Measurements from ENCODE around the gene MYO9A. TPM values are rescaled to one million over a fixed set of nuclear protein-coding genes. Genes with fewer than 3 reads are reported as not detected.

The MYO9A gene
- total RNA-seq, 1 experiment from 2014 or later: 41.6 TPM

DNA sequence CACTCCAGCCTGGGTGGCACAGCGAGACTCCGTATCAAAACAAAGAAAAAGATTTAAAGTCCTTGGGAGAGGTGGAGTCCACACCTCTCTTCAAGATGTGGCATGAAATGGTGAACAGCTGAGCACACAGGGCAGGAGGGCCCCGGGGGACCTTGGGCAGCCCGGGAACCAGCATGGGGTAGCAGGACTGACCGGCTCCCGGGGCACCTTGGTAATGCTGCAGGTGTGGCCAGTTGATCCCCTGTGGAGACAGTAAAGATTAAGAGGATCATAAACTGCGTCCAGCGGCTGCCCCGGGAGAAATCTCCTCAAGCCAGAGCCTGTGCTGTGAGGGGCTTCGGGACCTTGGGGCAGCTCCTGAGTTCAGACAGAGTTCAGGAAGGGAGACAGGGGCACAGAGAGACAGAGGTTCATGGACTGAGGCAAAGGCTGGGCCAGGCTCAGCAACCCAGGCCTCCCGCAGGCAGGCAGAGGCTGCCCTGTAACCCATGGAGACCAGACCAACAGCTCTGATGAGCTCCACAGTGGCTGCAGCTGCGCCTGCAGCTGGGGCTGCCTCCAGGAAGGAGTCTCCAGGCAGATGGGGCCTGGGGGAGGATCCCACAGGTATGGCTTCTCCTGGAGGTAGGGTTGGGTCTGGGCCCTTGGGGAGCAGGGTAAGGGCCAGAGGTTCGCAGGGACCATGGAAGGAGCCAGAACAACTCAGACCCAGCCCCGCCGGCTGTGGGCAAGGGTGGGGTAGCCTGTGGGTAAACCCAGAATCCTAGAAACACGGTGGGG, 307.5 kb downstream of the MYO9A start, which contains the start of gene NR2E3:
Gene NR2E3, plus strand, starts transcription at position 299 of the 780 bp plus-strand sequence. Its CDS starts 190 bp downstream, at position 489.
- H3K4me3 ChIP-seq (ENCODE audit: low read depth in 2 of 2, low read length in 2 of 2): no peak within 1 kb of the TSS
- in situ Hi-C loops (cut with HindIII; ENCODE audit: low pct_unique_long_range_greater_than_20kb, low sequenced_read_pairs): no loop called here
- TF ChIP-seq, protein P1, sequence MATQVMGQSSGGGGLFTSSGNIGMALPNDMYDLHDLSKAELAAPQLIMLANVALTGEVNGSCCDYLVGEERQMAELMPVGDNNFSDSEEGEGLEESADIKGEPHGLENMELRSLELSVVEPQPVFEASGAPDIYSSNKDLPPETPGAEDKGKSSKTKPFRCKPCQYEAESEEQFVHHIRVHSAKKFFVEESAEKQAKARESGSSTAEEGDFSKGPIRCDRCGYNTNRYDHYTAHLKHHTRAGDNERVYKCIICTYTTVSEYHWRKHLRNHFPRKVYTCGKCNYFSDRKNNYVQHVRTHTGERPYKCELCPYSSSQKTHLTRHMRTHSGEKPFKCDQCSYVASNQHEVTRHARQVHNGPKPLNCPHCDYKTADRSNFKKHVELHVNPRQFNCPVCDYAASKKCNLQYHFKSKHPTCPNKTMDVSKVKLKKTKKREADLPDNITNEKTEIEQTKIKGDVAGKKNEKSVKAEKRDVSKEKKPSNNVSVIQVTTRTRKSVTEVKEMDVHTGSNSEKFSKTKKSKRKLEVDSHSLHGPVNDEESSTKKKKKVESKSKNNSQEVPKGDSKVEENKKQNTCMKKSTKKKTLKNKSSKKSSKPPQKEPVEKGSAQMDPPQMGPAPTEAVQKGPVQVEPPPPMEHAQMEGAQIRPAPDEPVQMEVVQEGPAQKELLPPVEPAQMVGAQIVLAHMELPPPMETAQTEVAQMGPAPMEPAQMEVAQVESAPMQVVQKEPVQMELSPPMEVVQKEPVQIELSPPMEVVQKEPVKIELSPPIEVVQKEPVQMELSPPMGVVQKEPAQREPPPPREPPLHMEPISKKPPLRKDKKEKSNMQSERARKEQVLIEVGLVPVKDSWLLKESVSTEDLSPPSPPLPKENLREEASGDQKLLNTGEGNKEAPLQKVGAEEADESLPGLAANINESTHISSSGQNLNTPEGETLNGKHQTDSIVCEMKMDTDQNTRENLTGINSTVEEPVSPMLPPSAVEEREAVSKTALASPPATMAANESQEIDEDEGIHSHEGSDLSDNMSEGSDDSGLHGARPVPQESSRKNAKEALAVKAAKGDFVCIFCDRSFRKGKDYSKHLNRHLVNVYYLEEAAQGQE (IDR thresholded peaks at IDR 0.05; ENCODE audit: insufficient read depth in 1 of 2, low read depth in 2 of 2, low read length in 1 of 2): no peak
- no peak for TF ChIP-seq TCF7L2 (IDR thresholded peaks at IDR 0.05; ENCODE audit: low read depth, low read length)
- no peak for TF ChIP-seq POLR2AphosphoS5 (IDR thresholded peaks at IDR 0.05; ENCODE audit: low read depth, low read length)
- TF ChIP-seq, protein P2, sequence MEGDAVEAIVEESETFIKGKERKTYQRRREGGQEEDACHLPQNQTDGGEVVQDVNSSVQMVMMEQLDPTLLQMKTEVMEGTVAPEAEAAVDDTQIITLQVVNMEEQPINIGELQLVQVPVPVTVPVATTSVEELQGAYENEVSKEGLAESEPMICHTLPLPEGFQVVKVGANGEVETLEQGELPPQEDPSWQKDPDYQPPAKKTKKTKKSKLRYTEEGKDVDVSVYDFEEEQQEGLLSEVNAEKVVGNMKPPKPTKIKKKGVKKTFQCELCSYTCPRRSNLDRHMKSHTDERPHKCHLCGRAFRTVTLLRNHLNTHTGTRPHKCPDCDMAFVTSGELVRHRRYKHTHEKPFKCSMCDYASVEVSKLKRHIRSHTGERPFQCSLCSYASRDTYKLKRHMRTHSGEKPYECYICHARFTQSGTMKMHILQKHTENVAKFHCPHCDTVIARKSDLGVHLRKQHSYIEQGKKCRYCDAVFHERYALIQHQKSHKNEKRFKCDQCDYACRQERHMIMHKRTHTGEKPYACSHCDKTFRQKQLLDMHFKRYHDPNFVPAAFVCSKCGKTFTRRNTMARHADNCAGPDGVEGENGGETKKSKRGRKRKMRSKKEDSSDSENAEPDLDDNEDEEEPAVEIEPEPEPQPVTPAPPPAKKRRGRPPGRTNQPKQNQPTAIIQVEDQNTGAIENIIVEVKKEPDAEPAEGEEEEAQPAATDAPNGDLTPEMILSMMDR (IDR thresholded peaks at IDR 0.05): no peak
- TF ChIP-seq SIN3A (IDR thresholded peaks at IDR 0.05; ENCODE audit: borderline replicate concordance, insufficient read depth, low read depth, low read length): no peak
- H3K27ac ChIP-seq (ENCODE audit: low read length): no peak within 1 kb of the TSS
- DNase-seq (ENCODE audit: low read depth, low spot score) (no peak), ATAC-seq (peak; percentile 47)
- POLR2A ChIA-PET: interaction anchor here (0.6 kb wide), 1 partner anchor 47 kb away, joined by 3 read pairs; no protein-coding TSS in a partner anchor
- intact Hi-C loops (cut with micrococcal nuclease; ENCODE audit: unreplicated experiment): no loop called here
- H3K4me1 ChIP-seq (ENCODE audit: control insufficient read depth, insufficient read depth, low read length): peaks cover 9% of the 10 kb centered on the region
- no peaks in the 10 kb centered on the region for H3K27me3 ChIP-seq (ENCODE audit: control insufficient read depth, insufficient read depth, low read length)
- CTCF ChIA-PET: no interaction called here
- H3K36me3 ChIP-seq (ENCODE audit: control insufficient read depth, insufficient read depth, low read length): no peaks in the 10 kb centered on the region
- BruUV-seq (replicated peaks): no TSS peak
- H3K9me3 ChIP-seq (ENCODE audit: control insufficient read depth, insufficient read depth, low read depth, low read length): no peaks in the 10 kb centered on the region

DNA sequence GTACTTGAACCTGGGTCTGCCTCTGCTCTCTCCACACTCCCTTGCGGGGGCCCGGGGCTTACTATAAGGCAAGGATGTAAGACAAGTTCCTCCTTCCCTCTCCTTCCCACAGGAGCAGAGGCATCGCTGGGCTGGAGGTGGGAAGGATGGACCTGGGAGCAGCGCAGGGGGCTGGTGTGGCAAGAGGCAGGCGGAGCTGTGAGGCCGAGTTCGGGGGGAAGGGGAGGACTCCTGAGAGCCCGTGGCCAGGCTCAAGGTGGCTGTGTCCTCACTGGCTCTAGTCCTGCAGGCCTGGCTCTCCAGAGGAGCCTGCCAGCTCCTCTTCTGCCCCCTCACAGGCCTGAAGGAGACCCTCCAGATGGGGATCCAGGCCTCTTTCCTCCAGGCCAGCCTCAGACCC, 308.6 kb downstream of the MYO9A start:
- intact Hi-C loops (cut with micrococcal nuclease; ENCODE audit: unreplicated experiment) (no loop called here), in situ Hi-C loops (cut with HindIII; ENCODE audit: low pct_unique_long_range_greater_than_20kb, low sequenced_read_pairs) (no loop called here)
- no peaks in the 10 kb centered on the region for H3K27me3 ChIP-seq (ENCODE audit: control insufficient read depth, insufficient read depth, low read length)
- no peak overlapping the region for H3K4me3 ChIP-seq (ENCODE audit: low read depth in 2 of 2, low read length in 2 of 2)
- H3K9me3 ChIP-seq (ENCODE audit: control insufficient read depth, insufficient read depth, low read depth, low read length): no peaks in the 10 kb centered on the region
- CTCF ChIA-PET: no interaction called here
- POLR2A ChIA-PET: no interaction called here
- BruUV-seq (replicated peaks): no TSS peak
- TF ChIP-seq, protein P1 (IDR thresholded peaks at IDR 0.05; ENCODE audit: insufficient read depth in 1 of 2, low read depth in 2 of 2, low read length in 1 of 2): no peak
- ATAC-seq (no peak), DNase-seq (ENCODE audit: low read depth, low spot score) (no peak)
- no peaks in the 10 kb centered on the region for H3K36me3 ChIP-seq (ENCODE audit: control insufficient read depth, insufficient read depth, low read length)
- H3K4me1 ChIP-seq (ENCODE audit: control insufficient read depth, insufficient read depth, low read length): peaks cover 16% of the 10 kb centered on the region
- no peak overlapping the region for H3K27ac ChIP-seq (ENCODE audit: low read length)

All from Panc1 (cell line).